Left cardiac atrium (tissue), 4 donors: ENCODE measurements around the gene TMEM223. TPM values are rescaled to one million over a fixed set of nuclear protein-coding genes. Genes with fewer than 3 reads are reported as not detected.
A peak's percentile ranks its signal among the peaks of the same experiment; 100 is the strongest.

Source experiments
- ATAC-seq, 2 donors: fragments of 200-7000 bp; cut with Tn5 transposase; one replicate each; pipeline ENCODE4 v1.9.1; 2020; ENCODE audit warnings: mild to moderate bottlenecking in 2 of 2, moderate library complexity in 2 of 2
- DNase-seq: peaks from one replicate; pipeline ENCODE4 v3.0.0-alpha.2; 2020
- intact Hi-C, 2 donors: fragments of 100-400 bp; cut with DNase I; formaldehyde crosslinking; loops; one replicate each; pipeline versions ENCODE4 v1.14.1 to v1.15.1; 2022 to 2023
- total RNA-seq, 2 donors: library from RNA; stranded (reverse); fragmentation: NEBNext Ultra II Directional; extraction: Animal tissue kit (Norgen Biotek cat#: 25700); gene quantifications; one replicate each; pipeline ENCODE4 v1.2.1, GENCODE V29; 2021
- donor health status: DM: no; HTN: yes; CAD: no.
- donor health status: DM: no; HTN: yes; CAD: no; lungs with severe emphysema.
- donor health status: DM: yes; HTN: yes; CAD: no.
- donor health status: Dilated cardiomyopathy.

TMEM223 gene
- total RNA-seq, 2 donors from 2014 or later = 12.0 to 17.6 TPM

- DNase-seq (peak; percentile 96), ATAC-seq (peak; percentile 94 to 95)
- intact Hi-C loops = no loop called here
Measured at GRCh38 chr11:62805076-62805892, 13.5 kb upstream of the TMEM223 start, which contains the start of gene NXF1. Gene NXF1, minus strand, starts transcription at chr11:62805440. Its CDS starts 84 bp downstream, at chr11:62805356.

GRCh38 chr11:62804310-62805075, 12.7 kb upstream of the TMEM223 start:
- DNase-seq = no peak
- ATAC-seq = peak; percentile 11 to 26
- intact Hi-C loops = no loop called here

GRCh38 chr11:62801071-62801470, 9.3 kb upstream of the TMEM223 start:
- no peak for DNase-seq
- intact Hi-C loops = no loop called here
- ATAC-seq = no peak

GRCh38 chr11:62799486-62799885, 7.7 kb upstream of the TMEM223 start:
- intact Hi-C loops = no loop called here
- ATAC-seq (no peak), DNase-seq (no peak)

- intact Hi-C loops = no loop called here
- DNase-seq = no peak
- no peak for ATAC-seq
Measured at GRCh38 chr11:62796281-62796680, 4.5 kb upstream of the TMEM223 start.

GRCh38 chr11:62794201-62794775, 2.5 kb upstream of the TMEM223 start:
- ATAC-seq = no peak

GRCh38 chr11:62792202-62792575, 383 bp upstream of the TMEM223 start:
- intact Hi-C loops = loop anchor here in 1 of 2 donors (5.0 kb wide), 1 partner anchor 40 kb away; the partner anchor contains the start of genes STX5 and TEX54
- DNase-seq (peak; percentile 39), ATAC-seq (peak; percentile 9 to 25)

More at GRCh38 chr11:62794201-62794775, 2.5 kb upstream of the TMEM223 start:
- intact Hi-C loops = loop anchor here in 1 of 2 donors (5.0 kb wide), 1 partner anchor 38 kb away; the partner anchor contains the start of genes STX5 and TEX54
- no peak for DNase-seq

GRCh38 chr11:62789576-62789975, 2.2 kb downstream of the TMEM223 start:
- intact Hi-C loops = loop anchor here in 1 of 2 donors (5.0 kb wide), 1 partner anchor 73 kb away; no protein-coding TSS in a partner anchor
- ATAC-seq (no peak), DNase-seq (no peak)

- intact Hi-C loops = loop anchor here in 1 of 2 donors (5.0 kb wide), 1 partner anchor 73 kb away; no protein-coding TSS in a partner anchor
- ATAC-seq (no peak), DNase-seq (no peak)
Measured at GRCh38 chr11:62788991-62789390, 2.8 kb downstream of the TMEM223 start.

GRCh38 chr11:62787005-62787759, 4.6 kb downstream of the TMEM223 start, which contains the start of gene TMEM179B:
Gene TMEM179B, plus strand, starts transcription at chr11:62787402. Its CDS starts 30 bp downstream, at chr11:62787432.
- intact Hi-C loops = loop anchor here (2.0 to 5.0 kb wide), 2 partner anchors 75 to 76 kb away; no protein-coding TSS in a partner anchor
- ATAC-seq (peak; percentile 90 to 92), DNase-seq (peak; percentile 99)

GRCh38 chr11:62786318-62787004, 5.3 kb downstream of the TMEM223 start:
- DNase-seq = peak; percentile 90
- intact Hi-C loops = loop anchor here (2.0 to 5.0 kb wide), 2 partner anchors 76 kb away; no protein-coding TSS in a partner anchor
- ATAC-seq = peak; percentile 85 to 92

GRCh38 chr11:62782753-62783152, 9.1 kb downstream of the TMEM223 start:
- DNase-seq (no peak), ATAC-seq (no peak)
- intact Hi-C loops = no loop called here

GRCh38 chr11:62778441-62778840, 13.4 kb downstream of the TMEM223 start:
- intact Hi-C loops = no loop called here
- ATAC-seq (no peak), DNase-seq (no peak)

- DNase-seq = no peak
- no peak for ATAC-seq
- intact Hi-C loops = no loop called here
Measured at GRCh38 chr11:62777389-62777788, 14.4 kb downstream of the TMEM223 start.

GRCh38 chr11:62775646-62776045, 16.2 kb downstream of the TMEM223 start:
- ATAC-seq (no peak), DNase-seq (no peak)
- intact Hi-C loops = no loop called here

- DNase-seq = no peak
- no peak for ATAC-seq
- intact Hi-C loops = no loop called here
Measured at GRCh38 chr11:62774407-62774806, 17.4 kb downstream of the TMEM223 start.

- DNase-seq = peak; percentile 99
- intact Hi-C loops = no loop called here
Measured at GRCh38 chr11:62771144-62772021, 20.4 kb downstream of the TMEM223 start, which contains the start of gene TAF6L. Gene TAF6L, plus strand, starts transcription at chr11:62771396. Its CDS starts 4,388 bp downstream, at chr11:62775784.

More at GRCh38 chr11:62771144-62772021, 20.4 kb downstream of the TMEM223 start, which contains the start of gene TAF6L:
- peak; percentile 98 to 99 for ATAC-seq
